DOHH2 (cell line): ENCODE measurements around the gene MTPN.

ENCODE experiments used
- H3F3A ChIP-seq: fragments of 200-600 bp; sonication (generic), shearing (Covaris generic); 2 replicates; pipeline ENCODE4 v1.6.0; 2016; ENCODE audit warnings: antibody characterized with exemption, mild to moderate bottlenecking; ENCODE audit not compliant: control insufficient read depth, insufficient read depth
- H3K27ac ChIP-seq: fragments of 200-600 bp; sonication (generic); 2 replicates; pipeline ENCODE4 v1.5.1; 2014; ENCODE audit warnings: low read depth, mild to moderate bottlenecking, low read length, moderate library complexity
- H3K27me3 ChIP-seq: fragments of 200-600 bp; sonication (generic); 2 replicates; pipeline ENCODE4 v1.6.1; 2014; ENCODE audit warnings: mild to moderate bottlenecking, low read length, mixed read lengths; ENCODE audit not compliant: control insufficient read depth
- H3K36me3 ChIP-seq: fragments of 200-600 bp; sonication (generic); 2 replicates; pipeline ENCODE4 v1.6.1; 2014; ENCODE audit warnings: mild to moderate bottlenecking, low read length, moderate library complexity, mixed read lengths; ENCODE audit not compliant: control insufficient read depth
- H3K4me1 ChIP-seq: fragments of 200-600 bp; sonication (generic); 2 replicates; pipeline ENCODE4 v1.6.1; 2014; ENCODE audit warnings: mild to moderate bottlenecking, low read length, mixed read lengths; ENCODE audit not compliant: control insufficient read depth
- H3K4me2 ChIP-seq: fragments of 200-600 bp; sonication (generic); 2 replicates; pipeline ENCODE4 v1.6.0; 2014; ENCODE audit warnings: mild to moderate bottlenecking, low read length, moderate library complexity
- H3K4me3 ChIP-seq: fragments of 200-600 bp; sonication (generic); 2 replicates; pipeline ENCODE4 v1.5.1; 2014; ENCODE audit warnings: mild to moderate bottlenecking, low read length, mixed read lengths
- H3K79me2 ChIP-seq: fragments of 200-600 bp; sonication (generic); 2 replicates; pipeline ENCODE4 v1.6.1; 2014; ENCODE audit warnings: mild to moderate bottlenecking, low read length, mixed read lengths; ENCODE audit not compliant: control insufficient read depth
- H3K9me2 ChIP-seq: fragments of 200-600 bp; sonication (generic); replicated peaks from 2 replicates; pipeline ENCODE4 v1.6.1; 2014; ENCODE audit warnings: mild to moderate bottlenecking, low read length, mixed read lengths; ENCODE audit not compliant: control insufficient read depth
- H3K9me3 ChIP-seq: fragments of 200-600 bp; sonication (generic); 2 replicates; pipeline ENCODE4 v1.6.1; 2014; ENCODE audit warnings: antibody characterized with exemption, low read length, mixed read lengths; ENCODE audit not compliant: control insufficient read depth, insufficient read depth
- H4K20me1 ChIP-seq: fragments of 200-600 bp; sonication (generic); 2 replicates; pipeline ENCODE4 v1.6.0; 2014; ENCODE audit warnings: low read depth, mild to moderate bottlenecking, antibody characterized with exemption, low read length, moderate library complexity; ENCODE audit not compliant: control insufficient read depth, insufficient read depth
- CTCF ChIP-seq: fragments of 200-600 bp; sonication (generic); IDR thresholded peaks from one replicate; pipeline ENCODE4 v1.5.1; 2014; ENCODE audit warnings: antibody characterized with exemption, mild to moderate bottlenecking, low read depth, low read length; ENCODE audit not compliant: poor library complexity, severe bottlenecking
- EZH2phosphoT487 ChIP-seq: fragments of 200-600 bp; sonication (generic); IDR thresholded peaks from 2 replicates; pipeline ENCODE4 v1.6.1; 2017; ENCODE audit warnings: borderline replicate concordance, mild to moderate bottlenecking, antibody characterized with exemption, low read length, moderate library complexity, mixed read lengths

The MTPN gene

GRCh38 chr7:135939261-135939812 is 37.8 kb downstream of the MTPN start:
- no peaks in the 10 kb centered on the region for H3K9me2 ChIP-seq
- no peak for TF ChIP-seq CTCF
- no peak for TF ChIP-seq EZH2phosphoT487
- no peak overlapping the region for H3K4me2 ChIP-seq
- H3K4me3 ChIP-seq = no peak overlapping the region
- H3K27ac ChIP-seq = no peak overlapping the region
- H3K36me3 ChIP-seq = peaks cover 57% of the 10 kb centered on the region
- H3K9me3 ChIP-seq = no peaks in the 10 kb centered on the region
- peaks cover 4% of the 10 kb centered on the region for H3K4me1 ChIP-seq
- no peaks in the 10 kb centered on the region for H3K27me3 ChIP-seq
- peaks cover 88% of the 10 kb centered on the region for H3K79me2 ChIP-seq
- H3F3A ChIP-seq = peaks cover 3% of the 10 kb centered on the region; the same call in 1 of the 2 replicates
- peaks cover 17% of the 10 kb centered on the region for H4K20me1 ChIP-seq

GRCh38 chr7:135938563-135938962 is 38.6 kb downstream of the MTPN start:
- no peaks in the 10 kb centered on the region for H3K27me3 ChIP-seq
- H3K4me3 ChIP-seq = no peak overlapping the region
- peaks cover 21% of the 10 kb centered on the region for H4K20me1 ChIP-seq
- H3K27ac ChIP-seq = no peak overlapping the region
- no peak overlapping the region for H3K4me2 ChIP-seq
- peaks cover 93% of the 10 kb centered on the region for H3K79me2 ChIP-seq
- peaks cover 3% of the 10 kb centered on the region; the same call in 1 of the 2 replicates for H3F3A ChIP-seq
- no peaks in the 10 kb centered on the region for H3K9me3 ChIP-seq
- no peaks in the 10 kb centered on the region for H3K9me2 ChIP-seq
- H3K4me1 ChIP-seq = peaks cover 2% of the 10 kb centered on the region
- peaks cover 55% of the 10 kb centered on the region for H3K36me3 ChIP-seq
- no peak for TF ChIP-seq EZH2phosphoT487

- Histone ChIP-seq H3K4me3 (no peak overlapping the region), H3F3A (no peaks in the 10 kb centered on the region), H3K9me2 (no peaks in the 10 kb centered on the region), H3K27ac (no peak overlapping the region), H3K9me3 (no peaks in the 10 kb centered on the region), H3K4me2 (no peak overlapping the region), H4K20me1 (peaks cover 22% of the 10 kb centered on the region), H3K4me1 (no peaks in the 10 kb centered on the region), H3K79me2 (peaks cover 93% of the 10 kb centered on the region), H3K36me3 (peaks cover 50% of the 10 kb centered on the region), H3K27me3 (no peaks in the 10 kb centered on the region)
- TF ChIP-seq CTCF (no peak), EZH2phosphoT487 (no peak)
Measured at GRCh38 chr7:135938086-135938485, 39.1 kb downstream of the MTPN start.

GRCh38 chr7:135936497-135937217 is 40.5 kb downstream of the MTPN start:
- Histone ChIP-seq H3K79me2 (peaks cover 91% of the 10 kb centered on the region), H3K9me3 (no peaks in the 10 kb centered on the region), H3K27ac (no peak overlapping the region), H3F3A (no peaks in the 10 kb centered on the region), H3K4me3 (no peak overlapping the region), H3K27me3 (no peaks in the 10 kb centered on the region), H3K36me3 (peaks cover 43% of the 10 kb centered on the region), H3K4me1 (no peaks in the 10 kb centered on the region), H3K4me2 (no peak overlapping the region), H4K20me1 (peaks cover 17% of the 10 kb centered on the region; the same call in 1 of the 2 replicates), H3K9me2 (no peaks in the 10 kb centered on the region)
- TF ChIP-seq EZH2phosphoT487 = no peak
- TF ChIP-seq CTCF = no peak
